ENCODE measurements around the gene NUP54. TPM values are rescaled to one million over a fixed set of nuclear protein-coding genes. Genes with fewer than 3 reads are reported as not detected.

NUP54 gene
- total RNA-seq, 1 experiment from 2014 or later, result 84.5 TPM

DNA sequence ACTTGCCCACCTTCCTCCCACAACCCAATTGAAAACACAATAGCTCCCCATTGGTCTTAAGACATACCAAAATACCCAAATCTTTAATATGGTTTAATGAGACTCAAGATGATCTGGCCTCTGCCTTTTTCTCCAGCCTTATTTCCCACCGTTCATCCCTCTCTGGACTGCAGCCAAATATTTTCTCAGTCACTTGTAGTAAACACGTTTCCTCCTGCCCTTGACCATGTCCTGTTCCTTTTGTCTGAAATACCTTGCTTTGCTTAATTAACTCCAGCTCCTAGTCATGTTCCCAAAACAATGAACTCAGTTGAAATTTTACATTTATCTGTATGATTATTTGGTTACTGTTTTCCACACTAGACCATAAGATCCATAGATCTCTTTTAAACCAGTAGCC lies 8.4 kb upstream of the NUP54 start (continued):
- TF ChIP-seq, protein P1, sequence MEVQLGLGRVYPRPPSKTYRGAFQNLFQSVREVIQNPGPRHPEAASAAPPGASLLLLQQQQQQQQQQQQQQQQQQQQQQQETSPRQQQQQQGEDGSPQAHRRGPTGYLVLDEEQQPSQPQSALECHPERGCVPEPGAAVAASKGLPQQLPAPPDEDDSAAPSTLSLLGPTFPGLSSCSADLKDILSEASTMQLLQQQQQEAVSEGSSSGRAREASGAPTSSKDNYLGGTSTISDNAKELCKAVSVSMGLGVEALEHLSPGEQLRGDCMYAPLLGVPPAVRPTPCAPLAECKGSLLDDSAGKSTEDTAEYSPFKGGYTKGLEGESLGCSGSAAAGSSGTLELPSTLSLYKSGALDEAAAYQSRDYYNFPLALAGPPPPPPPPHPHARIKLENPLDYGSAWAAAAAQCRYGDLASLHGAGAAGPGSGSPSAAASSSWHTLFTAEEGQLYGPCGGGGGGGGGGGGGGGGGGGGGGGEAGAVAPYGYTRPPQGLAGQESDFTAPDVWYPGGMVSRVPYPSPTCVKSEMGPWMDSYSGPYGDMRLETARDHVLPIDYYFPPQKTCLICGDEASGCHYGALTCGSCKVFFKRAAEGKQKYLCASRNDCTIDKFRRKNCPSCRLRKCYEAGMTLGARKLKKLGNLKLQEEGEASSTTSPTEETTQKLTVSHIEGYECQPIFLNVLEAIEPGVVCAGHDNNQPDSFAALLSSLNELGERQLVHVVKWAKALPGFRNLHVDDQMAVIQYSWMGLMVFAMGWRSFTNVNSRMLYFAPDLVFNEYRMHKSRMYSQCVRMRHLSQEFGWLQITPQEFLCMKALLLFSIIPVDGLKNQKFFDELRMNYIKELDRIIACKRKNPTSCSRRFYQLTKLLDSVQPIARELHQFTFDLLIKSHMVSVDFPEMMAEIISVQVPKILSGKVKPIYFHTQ (CRISPR knock-in tag; IDR thresholded peaks at IDR 0.05), result no peak

DNA sequence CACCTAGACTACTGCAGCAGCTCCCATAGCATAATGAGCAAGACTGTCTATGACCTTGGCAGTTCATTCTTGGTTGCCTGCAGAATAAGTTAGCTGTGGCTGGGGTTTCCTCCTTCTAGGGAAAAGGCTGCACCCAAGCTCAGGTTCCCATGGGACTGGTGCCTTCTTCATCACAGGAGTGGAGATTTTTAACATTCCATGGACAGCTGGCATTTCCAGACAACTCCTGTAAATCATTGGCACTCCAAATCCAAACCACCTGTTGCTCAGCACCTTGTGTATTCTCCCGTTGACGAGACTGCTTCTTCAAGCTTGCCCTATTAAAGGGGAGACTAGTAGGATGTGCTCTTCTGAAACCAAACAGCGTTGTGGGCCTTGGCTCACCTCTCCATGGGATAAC lies 7.8 kb upstream of the NUP54 start:
- Mint-ChIP-seq H3K4me1 (no peaks in the 10 kb centered on the region), H3K36me3 (peaks cover 15% of the 10 kb centered on the region), H3K27ac (no peak overlapping the region), H3K4me3 (no peak overlapping the region), H3K27me3 (ENCODE audit: low read depth) (peaks cover 2% of the 10 kb centered on the region; the same call in 1 of the 2 replicates), H3K9me3 (peaks cover 20% of the 10 kb centered on the region)
- DNase-seq (ENCODE audit: low spot score) (no peak), ATAC-seq (no peak)
- CTCF ChIA-PET, result interaction anchor here (0.5 to 1.1 kb wide), 2 partner anchors 24 to 184 kb away, joined by 3 read pairs; no protein-coding TSS in a partner anchor
- TF ChIP-seq SP1 (CRISPR knock-in tag; conservative IDR thresholded peaks at IDR 0.05), result no peak
- POLR2A ChIA-PET, result no interaction called here

GRCh38 chr4:76153356-76153755 lies 5.2 kb upstream of the NUP54 start:
- POLR2A ChIA-PET, result no interaction called here
- H3K27me3 Mint-ChIP-seq (ENCODE audit: low read depth), result peaks cover 2% of the 10 kb centered on the region; the same call in 1 of the 2 replicates
- DNase-seq (ENCODE audit: low spot score), result no peak

DNA sequence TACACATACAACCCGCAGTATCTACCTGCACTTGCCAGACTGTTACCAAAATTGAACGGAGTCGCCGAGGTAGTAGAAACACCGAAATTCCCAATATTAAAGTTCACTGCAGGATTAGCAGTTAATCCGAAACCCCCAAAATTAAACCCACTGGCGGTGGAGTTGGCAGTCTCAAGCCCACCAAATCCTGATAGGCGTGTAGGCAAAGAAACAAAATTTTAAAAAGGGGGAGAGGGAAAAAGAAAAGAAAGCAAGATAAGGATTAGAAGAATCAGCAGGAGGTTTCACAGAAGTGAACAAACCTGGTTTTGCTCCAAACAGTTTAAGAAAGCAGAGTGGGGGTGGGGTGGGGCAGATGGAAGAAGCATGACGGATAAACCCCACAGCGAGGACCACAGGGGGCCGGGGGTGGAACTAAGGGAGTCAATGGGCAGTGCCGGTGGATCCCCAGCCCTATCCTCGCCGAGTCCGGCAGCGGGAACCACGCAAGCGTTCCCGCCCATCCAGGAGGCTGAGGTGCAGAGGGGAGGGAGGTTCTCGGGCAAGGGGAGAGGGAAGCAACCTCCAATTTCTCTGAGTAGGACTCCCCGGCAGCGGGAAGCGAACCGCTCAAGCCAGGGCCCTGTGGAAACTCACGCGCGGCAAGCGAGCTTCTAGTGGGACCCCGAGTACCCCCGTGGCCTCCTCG lies 599 bp downstream of the NUP54 start:
- ChIA-PET POLR2A (no interaction called here), CTCF (interaction anchor here (1.4 kb wide), 1 partner anchor 232 kb away, joined by 3 read pairs; no protein-coding TSS in a partner anchor)
- Mint-ChIP-seq H3K27ac (peak overlapping the region; percentile 95), H3K4me3 (peak overlapping the region; percentile 99), H3K36me3 (peaks cover 17% of the 10 kb centered on the region), H3K27me3 (ENCODE audit: low read depth) (no peaks in the 10 kb centered on the region), H3K4me1 (peaks cover 26% of the 10 kb centered on the region), H3K9me3 (peaks cover 1% of the 10 kb centered on the region)
- ATAC-seq (peak; percentile 93), DNase-seq (ENCODE audit: low spot score) (peak; percentile 95)
- TF ChIP-seq ATF1 (CRISPR knock-in tag; IDR thresholded peaks at IDR 0.05), result peak; percentile 8; the same call in 1 of the 2 replicates
- no peak; the same call in 1 of the 2 replicates for TF ChIP-seq EMX1 (CRISPR knock-in tag; IDR thresholded peaks at IDR 0.05)
- 0 out of 2 replicates have a peak, but pooled peaks have one; percentile 6 for TF ChIP-seq NFYB (CRISPR knock-in tag; conservative IDR thresholded peaks at IDR 0.05; ENCODE audit: low read depth)
- TF ChIP-seq, protein P2, sequence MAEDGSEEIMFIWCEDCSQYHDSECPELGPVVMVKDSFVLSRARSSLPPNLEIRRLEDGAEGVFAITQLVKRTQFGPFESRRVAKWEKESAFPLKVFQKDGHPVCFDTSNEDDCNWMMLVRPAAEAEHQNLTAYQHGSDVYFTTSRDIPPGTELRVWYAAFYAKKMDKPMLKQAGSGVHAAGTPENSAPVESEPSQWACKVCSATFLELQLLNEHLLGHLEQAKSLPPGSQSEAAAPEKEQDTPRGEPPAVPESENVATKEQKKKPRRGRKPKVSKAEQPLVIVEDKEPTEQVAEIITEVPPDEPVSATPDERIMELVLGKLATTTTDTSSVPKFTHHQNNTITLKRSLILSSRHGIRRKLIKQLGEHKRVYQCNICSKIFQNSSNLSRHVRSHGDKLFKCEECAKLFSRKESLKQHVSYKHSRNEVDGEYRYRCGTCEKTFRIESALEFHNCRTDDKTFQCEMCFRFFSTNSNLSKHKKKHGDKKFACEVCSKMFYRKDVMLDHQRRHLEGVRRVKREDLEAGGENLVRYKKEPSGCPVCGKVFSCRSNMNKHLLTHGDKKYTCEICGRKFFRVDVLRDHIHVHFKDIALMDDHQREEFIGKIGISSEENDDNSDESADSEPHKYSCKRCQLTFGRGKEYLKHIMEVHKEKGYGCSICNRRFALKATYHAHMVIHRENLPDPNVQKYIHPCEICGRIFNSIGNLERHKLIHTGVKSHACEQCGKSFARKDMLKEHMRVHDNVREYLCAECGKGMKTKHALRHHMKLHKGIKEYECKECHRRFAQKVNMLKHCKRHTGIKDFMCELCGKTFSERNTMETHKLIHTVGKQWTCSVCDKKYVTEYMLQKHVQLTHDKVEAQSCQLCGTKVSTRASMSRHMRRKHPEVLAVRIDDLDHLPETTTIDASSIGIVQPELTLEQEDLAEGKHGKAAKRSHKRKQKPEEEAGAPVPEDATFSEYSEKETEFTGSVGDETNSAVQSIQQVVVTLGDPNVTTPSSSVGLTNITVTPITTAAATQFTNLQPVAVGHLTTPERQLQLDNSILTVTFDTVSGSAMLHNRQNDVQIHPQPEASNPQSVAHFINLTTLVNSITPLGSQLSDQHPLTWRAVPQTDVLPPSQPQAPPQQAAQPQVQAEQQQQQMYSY (CRISPR knock-in tag; IDR thresholded peaks at IDR 0.05), result no peak
- peak; percentile 78; the same call in 1 of the 2 replicates for TF ChIP-seq E2F5 (CRISPR knock-in tag; IDR thresholded peaks at IDR 0.05)
- TF ChIP-seq ZNF219 (CRISPR knock-in tag; IDR thresholded peaks at IDR 0.05; ENCODE audit: borderline replicate concordance), result no peak
- TF ChIP-seq USF2 (CRISPR knock-in tag; IDR thresholded peaks at IDR 0.05), result no peak
- TF ChIP-seq MXD4 (CRISPR knock-in tag; IDR thresholded peaks at IDR 0.05; ENCODE audit: borderline replicate concordance), result no peak
- TF ChIP-seq NR3C1 (CRISPR knock-in tag; conservative IDR thresholded peaks at IDR 0.05; ENCODE audit: low read depth), result 0 out of 2 replicates have a peak, but pooled peaks have one; percentile 10
- TF ChIP-seq, protein P3, sequence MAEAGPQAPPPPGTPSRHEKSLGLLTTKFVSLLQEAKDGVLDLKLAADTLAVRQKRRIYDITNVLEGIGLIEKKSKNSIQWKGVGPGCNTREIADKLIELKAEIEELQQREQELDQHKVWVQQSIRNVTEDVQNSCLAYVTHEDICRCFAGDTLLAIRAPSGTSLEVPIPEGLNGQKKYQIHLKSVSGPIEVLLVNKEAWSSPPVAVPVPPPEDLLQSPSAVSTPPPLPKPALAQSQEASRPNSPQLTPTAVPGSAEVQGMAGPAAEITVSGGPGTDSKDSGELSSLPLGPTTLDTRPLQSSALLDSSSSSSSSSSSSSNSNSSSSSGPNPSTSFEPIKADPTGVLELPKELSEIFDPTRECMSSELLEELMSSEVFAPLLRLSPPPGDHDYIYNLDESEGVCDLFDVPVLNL (CRISPR knock-in tag; IDR thresholded peaks at IDR 0.05; ENCODE audit: borderline replicate concordance, low read depth), result 0 out of 2 replicates have a peak, but pooled peaks have one; percentile 39

More at GRCh38 chr4:76153356-76153755, 5.2 kb upstream of the NUP54 start:
- Mint-ChIP-seq H3K4me3 (no peak overlapping the region), H3K27ac (no peak overlapping the region), H3K36me3 (peaks cover 13% of the 10 kb centered on the region), H3K4me1 (peaks cover 14% of the 10 kb centered on the region), H3K9me3 (peaks cover 20% of the 10 kb centered on the region)
- TF ChIP-seq IRF1 (CRISPR knock-in tag; IDR thresholded peaks at IDR 0.05), result no peak
- TF ChIP-seq, protein P4, sequence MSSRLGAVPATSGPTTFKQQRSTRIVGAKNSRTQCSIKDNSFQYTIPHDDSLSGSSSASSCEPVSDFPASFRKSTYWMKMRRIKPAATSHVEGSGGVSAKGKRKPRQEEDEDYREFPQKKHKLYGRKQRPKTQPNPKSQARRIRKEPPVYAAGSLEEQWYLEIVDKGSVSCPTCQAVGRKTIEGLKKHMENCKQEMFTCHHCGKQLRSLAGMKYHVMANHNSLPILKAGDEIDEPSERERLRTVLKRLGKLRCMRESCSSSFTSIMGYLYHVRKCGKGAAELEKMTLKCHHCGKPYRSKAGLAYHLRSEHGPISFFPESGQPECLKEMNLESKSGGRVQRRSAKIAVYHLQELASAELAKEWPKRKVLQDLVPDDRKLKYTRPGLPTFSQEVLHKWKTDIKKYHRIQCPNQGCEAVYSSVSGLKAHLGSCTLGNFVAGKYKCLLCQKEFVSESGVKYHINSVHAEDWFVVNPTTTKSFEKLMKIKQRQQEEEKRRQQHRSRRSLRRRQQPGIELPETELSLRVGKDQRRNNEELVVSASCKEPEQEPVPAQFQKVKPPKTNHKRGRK (CRISPR knock-in tag; IDR thresholded peaks at IDR 0.05; ENCODE audit: borderline replicate concordance), result no peak
- CTCF ChIA-PET, result no interaction called here
- ATAC-seq, result no peak

Measured in WTC11 (cell line).